Measurements from ENCODE around the gene APOB.

Gene APOB

GRCh38 chr2:20955277-20956026 lies 88.4 kb downstream of the APOB start:
- no peak overlapping the region for H3K27ac ChIP-seq
- TF ChIP-seq ZFX (IDR thresholded peaks at IDR 0.05; ENCODE audit: borderline replicate concordance), result no peak
- TF ChIP-seq, protein P1, sequence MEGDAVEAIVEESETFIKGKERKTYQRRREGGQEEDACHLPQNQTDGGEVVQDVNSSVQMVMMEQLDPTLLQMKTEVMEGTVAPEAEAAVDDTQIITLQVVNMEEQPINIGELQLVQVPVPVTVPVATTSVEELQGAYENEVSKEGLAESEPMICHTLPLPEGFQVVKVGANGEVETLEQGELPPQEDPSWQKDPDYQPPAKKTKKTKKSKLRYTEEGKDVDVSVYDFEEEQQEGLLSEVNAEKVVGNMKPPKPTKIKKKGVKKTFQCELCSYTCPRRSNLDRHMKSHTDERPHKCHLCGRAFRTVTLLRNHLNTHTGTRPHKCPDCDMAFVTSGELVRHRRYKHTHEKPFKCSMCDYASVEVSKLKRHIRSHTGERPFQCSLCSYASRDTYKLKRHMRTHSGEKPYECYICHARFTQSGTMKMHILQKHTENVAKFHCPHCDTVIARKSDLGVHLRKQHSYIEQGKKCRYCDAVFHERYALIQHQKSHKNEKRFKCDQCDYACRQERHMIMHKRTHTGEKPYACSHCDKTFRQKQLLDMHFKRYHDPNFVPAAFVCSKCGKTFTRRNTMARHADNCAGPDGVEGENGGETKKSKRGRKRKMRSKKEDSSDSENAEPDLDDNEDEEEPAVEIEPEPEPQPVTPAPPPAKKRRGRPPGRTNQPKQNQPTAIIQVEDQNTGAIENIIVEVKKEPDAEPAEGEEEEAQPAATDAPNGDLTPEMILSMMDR (IDR thresholded peaks at IDR 0.05), result no peak

GRCh38 chr2:20953146-20953824 lies 90.6 kb downstream of the APOB start:
- no peak overlapping the region for H3K27ac ChIP-seq
- no peak for TF ChIP-seq ZFX (IDR thresholded peaks at IDR 0.05; ENCODE audit: borderline replicate concordance)
- TF ChIP-seq, protein P1 (IDR thresholded peaks at IDR 0.05), result no peak
